GM12873 (cell line): ENCODE results near the gene CXCL17.
A peak's percentile ranks its signal among the peaks of the same experiment; 100 is the strongest.

Source experiments
- TF ChIP-seq, protein P1 (sequence below): IDR thresholded peaks from 2 replicates; pipeline ENCODE4 v1.5.1; 2012; ENCODE audit warnings: low read depth, mild to moderate bottlenecking, moderate library complexity, low read length, control low read depth; ENCODE audit not compliant: insufficient read depth; ENCODE audit errors: missing control alignments

CXCL17 gene

DNA sequence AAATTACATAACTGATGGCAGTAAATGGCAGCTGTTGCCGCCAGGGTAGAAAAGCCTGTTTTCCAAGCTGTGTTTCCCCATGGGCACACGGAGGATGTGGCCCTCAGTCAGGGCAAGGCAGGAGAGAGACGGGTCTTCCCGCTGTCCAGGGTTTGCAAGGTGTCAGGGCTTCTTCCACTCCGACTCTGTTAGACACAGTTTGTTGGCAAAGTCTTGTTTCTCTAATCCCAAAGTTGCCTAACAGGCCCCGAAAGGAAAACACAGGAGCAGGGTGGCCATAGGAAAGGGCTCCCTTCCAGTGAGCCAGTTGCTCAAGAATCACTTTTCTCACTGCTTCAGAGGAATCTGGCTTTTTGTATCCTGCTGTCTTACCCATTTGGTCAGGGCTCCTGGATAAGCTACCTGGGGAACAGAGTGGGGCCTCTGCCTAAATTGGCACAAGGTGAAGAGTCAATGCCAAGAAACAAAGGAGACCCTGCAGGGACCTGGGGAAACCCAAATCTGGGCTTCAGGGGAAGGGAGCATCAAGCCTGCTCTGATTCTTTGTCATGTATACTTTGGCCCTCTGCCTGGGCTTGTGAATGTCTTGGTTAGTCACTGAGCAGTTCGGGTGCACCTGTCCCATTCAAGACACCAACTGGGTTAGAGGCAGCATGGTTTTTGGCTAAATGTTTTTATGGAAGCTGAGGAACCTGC lies 29.0 kb upstream of the CXCL17 start:
- TF ChIP-seq, protein P1, sequence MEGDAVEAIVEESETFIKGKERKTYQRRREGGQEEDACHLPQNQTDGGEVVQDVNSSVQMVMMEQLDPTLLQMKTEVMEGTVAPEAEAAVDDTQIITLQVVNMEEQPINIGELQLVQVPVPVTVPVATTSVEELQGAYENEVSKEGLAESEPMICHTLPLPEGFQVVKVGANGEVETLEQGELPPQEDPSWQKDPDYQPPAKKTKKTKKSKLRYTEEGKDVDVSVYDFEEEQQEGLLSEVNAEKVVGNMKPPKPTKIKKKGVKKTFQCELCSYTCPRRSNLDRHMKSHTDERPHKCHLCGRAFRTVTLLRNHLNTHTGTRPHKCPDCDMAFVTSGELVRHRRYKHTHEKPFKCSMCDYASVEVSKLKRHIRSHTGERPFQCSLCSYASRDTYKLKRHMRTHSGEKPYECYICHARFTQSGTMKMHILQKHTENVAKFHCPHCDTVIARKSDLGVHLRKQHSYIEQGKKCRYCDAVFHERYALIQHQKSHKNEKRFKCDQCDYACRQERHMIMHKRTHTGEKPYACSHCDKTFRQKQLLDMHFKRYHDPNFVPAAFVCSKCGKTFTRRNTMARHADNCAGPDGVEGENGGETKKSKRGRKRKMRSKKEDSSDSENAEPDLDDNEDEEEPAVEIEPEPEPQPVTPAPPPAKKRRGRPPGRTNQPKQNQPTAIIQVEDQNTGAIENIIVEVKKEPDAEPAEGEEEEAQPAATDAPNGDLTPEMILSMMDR, result no peak

- TF ChIP-seq, protein P1, result no peak
Measured at GRCh38 chr19:42469311-42470235, 26.8 kb upstream of the CXCL17 start.

DNA sequence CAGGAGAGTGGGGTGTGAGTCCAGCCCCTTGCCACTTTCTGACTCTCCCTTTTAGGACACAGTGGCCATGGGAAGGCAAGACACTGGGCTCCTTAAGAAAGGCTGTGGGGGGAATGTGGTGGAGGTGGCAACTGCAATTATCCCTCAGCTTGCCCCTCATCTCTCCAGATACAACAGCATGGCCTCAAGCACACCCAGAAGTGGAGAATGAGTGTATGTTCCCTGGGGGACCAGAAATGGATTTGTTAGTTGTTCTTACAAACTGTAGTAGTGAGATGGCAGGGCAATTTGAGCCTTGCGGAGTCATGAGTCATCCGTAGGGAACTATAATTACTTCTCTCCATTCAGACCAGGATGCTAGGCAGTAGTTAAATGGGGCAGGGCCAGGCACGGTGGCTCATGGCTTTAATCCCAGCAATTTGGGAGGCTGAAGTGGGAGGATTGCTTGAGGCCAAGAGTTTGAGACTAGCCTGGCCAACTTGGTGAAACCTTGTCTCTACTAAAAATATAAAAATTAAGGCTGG lies 25.6 kb upstream of the CXCL17 start:
- TF ChIP-seq, protein P1, result no peak

- TF ChIP-seq, protein P1, result no peak
Measured at GRCh38 chr19:42467183-42467760, 24.5 kb upstream of the CXCL17 start.

- TF ChIP-seq, protein P1, result no peak
Measured at GRCh38 chr19:42466521-42467182, 23.9 kb upstream of the CXCL17 start.

DNA sequence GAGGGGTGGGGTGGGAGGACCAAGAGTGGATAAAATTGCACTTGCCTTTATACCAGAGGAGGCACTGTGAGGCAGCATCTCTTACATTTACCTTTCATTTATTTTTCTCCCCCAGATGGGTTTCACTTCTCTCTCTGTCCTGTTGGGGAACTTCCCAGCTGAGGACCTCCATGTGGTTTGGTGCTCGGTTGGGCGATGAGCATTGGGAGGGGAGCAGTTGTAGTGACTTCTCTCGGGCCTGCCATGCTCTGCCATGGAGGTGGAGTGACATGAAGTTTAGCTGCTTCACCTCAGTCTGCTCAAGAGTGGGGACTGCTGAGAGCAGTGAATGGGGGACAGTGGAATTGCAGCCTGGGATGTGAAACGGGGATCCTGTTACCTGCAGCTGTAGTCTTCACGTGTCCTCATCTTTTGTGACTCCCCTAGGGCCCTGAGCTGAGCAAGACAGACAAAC lies 23.1 kb upstream of the CXCL17 start:
- TF ChIP-seq, protein P1, result peak; percentile 51
